GM18519 (cell line): Measurements from ENCODE around the gene KRT35.
"Not testable (repeated sequence)": the region's sequence is repeated elsewhere in the genome, so short reads cannot be mapped to it uniquely, and the experiment has no call there.

Experiments
- ATAC-seq: cut with Tn5 transposase; IDR thresholded peaks from one replicate; pipeline ENCODE4 v1.9.1; 2021; ENCODE audit warnings: mild to moderate bottlenecking, moderate library complexity; ENCODE audit not compliant: unreplicated experiment, low FRiP score

The KRT35 gene

DNA sequence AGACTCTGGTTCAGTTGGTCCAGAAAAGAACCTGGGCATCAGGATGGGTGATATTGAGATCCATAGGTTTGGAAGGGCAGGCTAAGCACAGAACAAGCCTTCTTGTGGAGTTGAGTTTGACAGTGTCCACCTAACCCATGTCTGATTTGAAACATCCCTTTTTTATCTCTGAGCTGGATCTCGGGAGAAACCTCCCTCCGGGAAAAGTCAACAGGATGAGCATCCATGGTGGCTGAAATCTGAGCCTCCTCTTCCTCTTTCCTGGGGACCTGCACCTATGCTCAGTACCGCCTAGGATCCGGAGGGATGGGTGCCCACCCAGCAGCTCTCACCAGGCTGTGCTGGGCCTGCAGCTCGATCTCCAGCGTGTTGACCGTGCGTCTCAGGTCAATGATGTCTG lies 17.2 kb downstream of the KRT35 start:
- ATAC-seq: no peak

DNA sequence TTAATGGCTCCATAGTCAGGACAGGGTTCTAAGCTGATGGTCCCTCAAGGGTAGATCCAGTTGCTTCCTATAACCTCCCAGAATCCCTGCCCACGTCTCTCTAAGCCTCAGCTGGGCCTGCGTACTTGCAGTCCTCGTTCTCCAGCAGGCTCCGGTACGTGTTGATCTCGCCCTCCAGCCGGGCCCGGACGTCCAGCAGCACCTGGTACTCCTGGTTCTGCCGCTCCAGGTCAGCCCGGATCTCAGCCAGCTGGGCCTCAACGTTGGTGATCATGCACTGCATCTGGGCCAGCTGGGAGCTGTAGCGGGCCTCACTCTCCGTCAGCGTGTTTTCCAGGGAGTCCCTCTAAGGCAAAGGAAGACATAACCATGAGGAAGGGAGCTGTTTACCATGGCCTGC lies 18.2 kb downstream of the KRT35 start:
- ATAC-seq: no peak

DNA sequence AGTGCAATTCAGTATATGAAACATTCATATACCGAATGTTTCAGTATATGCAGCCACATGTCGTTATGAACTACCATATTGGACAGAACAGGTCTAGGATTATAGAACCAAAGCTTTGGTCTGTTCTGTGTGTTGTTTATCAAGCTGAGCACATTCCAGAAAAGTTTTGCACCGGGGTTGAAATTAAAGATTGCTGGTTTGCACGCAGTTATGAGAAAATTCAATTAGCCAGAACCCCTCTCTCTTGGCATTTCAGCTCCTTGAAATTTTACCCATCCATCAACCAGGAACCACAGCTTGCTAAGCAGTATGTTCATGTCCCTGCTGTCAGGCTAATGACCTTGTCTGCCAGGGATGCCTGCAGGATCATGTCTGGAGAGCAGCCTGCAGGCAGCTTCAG lies 23.3 kb downstream of the KRT35 start:
- no peak for ATAC-seq

DNA sequence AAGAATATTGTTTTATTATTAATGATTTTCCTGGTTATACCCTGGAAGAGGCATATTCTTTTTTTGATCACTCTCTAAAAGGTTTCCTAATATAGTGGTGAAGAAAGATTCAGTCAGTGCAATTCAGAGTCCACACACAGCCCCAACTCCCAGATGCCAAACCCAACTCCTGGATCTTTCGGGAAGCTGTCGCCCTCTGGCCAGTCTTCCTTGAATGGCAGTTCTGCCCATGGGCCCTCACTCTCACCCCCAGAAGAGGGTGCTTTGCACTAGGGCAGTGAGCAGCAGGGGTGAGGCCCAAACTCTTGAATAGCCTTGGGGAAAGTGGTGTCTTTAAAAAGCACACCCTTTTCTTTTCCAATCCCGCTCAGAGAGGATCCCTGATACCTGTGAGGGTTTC lies 24.7 kb downstream of the KRT35 start:
- ATAC-seq: no peak

DNA sequence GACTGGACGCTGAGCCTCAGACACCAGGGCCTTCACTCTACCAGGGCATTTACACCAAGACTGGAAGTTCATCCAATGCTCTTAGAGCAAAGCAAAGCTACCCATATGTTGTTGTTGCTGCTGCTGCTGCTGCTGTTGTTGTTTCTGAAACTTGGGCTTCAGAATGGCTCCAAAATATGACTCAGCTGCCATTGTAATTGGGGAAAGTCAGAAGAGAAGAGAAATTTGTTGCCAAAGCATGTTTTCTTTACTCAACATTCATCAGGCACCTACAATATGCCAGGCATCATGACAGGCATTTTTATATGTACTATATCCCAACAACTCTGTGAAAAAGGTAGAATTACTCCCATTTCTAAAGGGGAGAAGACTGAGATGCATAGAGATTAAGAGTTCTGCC lies 25.7 kb downstream of the KRT35 start:
- ATAC-seq: no peak

DNA sequence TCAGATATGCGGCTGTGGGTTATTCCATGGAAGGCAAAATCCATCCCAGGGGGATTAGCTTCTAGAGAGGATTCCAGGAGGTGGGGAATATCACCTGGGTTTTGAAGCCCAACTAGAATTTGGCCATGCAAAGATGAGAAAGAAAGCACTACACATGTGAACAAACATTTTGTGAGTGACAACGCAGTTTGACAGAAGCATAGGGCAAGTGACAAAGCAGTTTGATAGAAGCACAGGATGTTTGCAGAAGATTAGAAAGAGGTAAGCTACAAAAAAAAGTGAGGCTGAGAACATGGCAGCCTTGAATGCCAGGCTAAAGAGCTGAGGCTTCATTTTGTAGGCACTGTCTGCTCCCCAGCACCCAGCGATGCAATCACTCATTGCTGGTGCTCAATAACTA lies 27.9 kb downstream of the KRT35 start:
- ATAC-seq: no peak

DNA sequence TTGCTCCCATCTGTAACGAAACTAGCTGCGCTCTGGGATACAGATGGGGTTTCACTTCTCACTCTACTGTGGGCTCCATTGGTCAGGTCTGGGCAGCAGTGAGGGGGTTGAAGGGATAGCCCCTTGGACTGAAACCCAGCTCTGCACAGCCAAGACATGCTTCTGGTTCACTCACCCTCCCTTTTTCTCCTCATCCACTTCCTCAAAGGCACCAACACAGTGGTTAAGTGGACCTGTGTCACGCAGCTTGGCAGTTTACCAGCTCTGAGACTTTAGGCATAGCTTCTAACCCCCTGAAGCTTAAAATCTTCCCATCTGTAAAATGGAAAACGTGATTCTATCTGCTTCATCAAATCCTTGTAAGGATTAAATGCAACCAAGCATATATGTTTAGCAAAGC lies 28.7 kb downstream of the KRT35 start:
- ATAC-seq: no peak

DNA sequence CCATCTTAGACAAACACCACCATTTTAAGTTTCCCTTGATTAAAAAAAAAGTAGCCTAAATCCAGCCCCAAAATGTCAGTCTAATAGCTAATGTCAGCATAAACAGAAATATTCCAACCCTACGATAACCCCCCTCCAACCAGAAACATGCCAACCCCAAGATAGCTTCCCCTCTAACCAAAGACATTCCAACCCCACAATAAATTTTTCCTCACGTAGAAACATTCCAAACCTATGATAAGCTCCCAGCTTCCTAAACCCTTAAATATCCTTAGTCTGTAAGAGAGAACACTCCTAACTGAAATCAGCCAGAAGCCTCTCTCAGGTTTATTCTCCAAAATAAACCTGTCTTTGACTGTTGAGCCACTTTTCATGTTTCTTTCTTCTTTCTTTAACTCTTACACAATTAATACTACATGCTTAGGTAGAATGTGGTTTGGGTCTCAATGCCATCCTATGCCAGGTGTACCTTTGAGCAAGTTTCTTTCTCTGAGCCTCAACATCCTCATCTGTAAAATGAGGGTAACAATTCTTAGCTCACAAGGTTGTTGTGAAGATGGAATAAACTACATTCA lies 29.7 kb downstream of the KRT35 start:
- ATAC-seq: no peak

DNA sequence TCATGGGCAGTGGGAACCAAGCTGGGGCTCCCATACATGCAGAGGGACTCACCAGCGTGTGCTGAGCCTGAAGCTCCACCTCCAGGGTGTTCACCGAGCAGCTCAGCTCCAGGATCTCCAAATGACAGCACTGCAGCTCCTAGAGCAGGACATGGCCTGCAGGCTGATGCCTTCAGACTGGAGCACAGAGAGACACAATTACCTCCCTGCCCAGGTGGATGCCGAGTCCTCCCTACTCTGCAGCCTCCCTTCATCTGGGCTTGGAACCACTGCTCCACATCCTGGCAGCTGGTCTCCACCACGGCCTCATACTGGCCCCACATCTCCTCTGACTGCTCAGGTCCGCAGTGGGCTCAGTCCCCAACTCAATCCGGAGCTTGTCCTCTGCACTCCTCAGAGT lies 31.9 kb downstream of the KRT35 start:
- ATAC-seq: no peak

DNA sequence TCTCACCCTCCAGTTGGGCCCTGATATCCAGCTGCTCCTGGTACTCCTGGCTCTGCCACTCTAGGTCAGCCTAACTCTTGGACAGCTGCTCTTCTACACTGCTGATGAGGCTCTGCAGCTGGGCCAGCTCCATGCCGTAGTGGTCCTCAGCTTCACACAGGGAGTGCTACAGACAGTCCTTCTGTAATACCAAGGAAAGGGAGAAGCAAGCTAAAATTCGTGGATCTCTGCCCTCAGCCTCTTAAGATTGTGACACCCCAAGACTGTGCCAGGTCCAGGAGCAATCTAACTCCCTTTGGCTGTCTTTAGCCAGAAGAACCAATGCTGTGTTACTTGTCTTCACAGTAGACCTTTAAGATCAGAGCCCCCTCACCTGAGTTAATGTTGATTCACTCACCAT lies 32.4 kb downstream of the KRT35 start:
- no peak for ATAC-seq

DNA sequence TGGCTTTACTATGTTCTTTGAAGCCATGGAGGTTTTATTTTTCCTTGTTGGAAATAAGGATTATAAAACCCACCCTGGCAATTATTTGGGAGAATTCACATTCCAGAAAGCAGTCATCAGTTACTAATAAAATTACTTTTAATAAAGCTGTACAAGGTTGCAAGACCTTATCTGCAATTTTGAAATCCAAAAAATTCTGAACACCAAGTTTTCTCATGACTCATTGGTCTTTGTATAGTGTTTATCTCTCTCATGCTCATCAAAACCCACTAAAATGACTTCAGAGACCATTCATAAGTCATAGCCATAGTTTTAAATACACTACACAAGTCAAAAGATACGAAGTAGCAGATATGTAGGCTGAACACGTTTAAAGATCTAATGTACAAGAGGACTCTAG lies 34.1 kb downstream of the KRT35 start:
- no peak for ATAC-seq

DNA sequence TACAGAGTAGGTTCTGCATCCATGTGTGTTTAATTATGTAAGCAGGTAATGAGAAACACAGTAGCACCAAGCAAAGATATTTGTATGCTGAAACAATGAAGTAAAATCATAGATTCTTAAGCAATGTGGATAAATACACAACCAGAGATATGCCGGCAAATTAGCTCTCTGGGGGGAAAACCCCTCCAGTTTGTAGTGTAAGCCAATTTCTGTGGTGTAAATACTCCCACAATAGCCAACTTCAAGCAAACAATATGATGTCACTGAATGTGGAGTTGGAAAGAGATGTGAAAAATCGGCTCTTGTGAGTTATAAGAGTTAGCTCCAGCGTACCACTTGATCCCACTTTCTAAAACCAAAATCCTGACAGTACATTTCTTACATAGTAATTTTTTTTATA lies 36.3 kb downstream of the KRT35 start:
- no peak for ATAC-seq

DNA sequence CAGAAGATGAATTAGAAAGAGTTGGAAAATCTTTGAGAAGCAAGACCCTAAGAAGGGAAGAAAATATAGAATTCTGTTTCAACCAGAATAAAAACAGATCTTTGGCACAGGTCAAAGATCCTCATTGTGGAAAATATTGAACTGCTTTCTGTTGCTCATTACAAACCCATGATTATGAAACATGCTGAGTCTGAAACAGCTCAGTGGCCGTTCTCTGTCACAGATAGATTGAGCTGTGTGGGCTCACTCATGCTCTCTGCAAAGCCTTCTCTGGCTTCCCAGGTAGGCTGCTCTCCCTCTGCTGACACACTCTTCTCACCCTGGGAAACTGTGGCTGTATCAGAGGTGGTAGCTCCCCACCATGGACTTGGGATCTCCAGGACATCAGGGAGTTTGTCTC lies 36.8 kb downstream of the KRT35 start:
- ATAC-seq: no peak

DNA sequence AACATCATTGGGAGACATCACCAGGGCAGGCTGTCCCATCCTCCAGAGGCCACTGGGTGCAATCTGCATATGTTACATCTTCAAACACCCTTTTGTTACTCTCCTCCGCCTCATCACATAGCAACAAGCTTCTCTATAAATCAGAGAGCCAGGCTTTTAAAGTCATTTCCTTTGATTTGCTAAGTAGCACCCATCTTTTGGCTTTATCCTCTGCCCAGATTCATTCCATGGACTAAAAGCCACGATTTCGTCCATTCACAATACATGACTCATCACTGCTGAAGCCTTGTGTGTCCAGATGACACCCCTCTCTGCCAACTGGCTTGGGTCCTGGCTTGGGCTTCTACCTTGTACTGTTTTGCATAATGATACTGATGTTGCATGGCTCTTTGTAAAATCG lies 38.2 kb downstream of the KRT35 start:
- no peak for ATAC-seq

DNA sequence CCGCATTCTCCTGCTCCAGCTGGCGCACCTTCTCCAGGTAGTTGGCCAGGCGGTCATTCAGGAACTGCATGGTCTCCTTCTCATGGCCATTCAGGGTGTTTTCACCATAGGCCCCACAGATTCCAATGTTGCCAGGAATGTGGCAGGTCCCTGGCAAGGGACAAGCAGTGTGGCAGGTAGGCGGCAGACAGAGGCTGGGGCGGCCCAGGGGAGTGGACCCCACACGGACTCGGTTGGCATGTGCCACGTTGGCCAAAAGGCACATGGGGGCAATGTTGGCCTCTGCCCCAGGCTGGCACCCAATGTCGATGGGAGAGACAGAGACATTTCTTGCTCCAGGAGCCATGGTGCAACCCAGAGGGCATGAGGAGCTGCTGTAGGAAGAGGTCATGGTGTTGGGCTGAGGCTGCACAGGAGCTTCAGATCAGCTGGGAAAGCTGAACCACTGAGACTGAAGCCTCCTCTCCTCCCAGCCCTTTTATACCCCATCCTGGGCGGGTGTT lies 40.4 kb downstream of the KRT35 start, which contains the start of gene KRT38:
TSS of gene KRT38 (minus strand) at position 453 of the 503 bp plus-strand sequence. CDS start at position 391, 62 bp downstream.
- ATAC-seq: no peak

DNA sequence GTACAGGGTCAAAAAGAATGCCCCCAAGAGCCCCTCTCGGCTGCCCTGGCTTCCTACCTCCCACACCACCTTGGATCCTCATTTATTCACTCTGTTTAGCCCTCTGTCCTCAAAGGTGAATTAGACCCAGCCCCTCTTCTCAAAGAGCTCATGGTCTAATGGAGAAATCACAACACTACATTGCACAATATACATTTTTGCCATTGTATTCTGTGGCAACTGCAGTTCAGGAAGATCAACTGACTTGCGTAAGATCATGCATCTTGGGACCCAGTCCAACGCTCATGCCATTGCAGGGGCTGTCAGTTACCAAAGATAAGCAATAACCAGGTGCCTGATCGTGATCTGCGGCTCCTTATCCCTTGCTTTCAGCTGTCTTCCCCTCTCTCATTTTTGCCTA lies 41.6 kb downstream of the KRT35 start:
- ATAC-seq: no peak

DNA sequence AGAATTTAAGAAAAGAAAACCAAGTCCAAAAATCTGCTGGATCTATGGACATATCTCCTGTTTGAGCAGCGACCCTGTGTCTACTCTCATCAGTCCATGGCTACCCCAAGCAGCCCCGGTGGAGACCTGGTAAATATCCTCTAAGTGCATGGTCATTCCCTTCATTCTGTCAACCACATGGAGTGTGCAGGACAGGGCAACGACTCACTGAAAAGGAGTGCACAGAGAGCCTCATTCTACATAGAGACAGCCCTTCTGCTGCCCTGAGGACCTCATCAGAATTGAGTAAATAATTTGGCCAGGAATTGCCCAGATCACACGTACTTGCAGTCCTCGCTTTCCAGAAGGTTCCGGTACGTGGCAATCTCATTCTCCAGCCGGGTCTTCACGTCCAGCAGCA lies 43.2 kb downstream of the KRT35 start:
- no peak for ATAC-seq

DNA sequence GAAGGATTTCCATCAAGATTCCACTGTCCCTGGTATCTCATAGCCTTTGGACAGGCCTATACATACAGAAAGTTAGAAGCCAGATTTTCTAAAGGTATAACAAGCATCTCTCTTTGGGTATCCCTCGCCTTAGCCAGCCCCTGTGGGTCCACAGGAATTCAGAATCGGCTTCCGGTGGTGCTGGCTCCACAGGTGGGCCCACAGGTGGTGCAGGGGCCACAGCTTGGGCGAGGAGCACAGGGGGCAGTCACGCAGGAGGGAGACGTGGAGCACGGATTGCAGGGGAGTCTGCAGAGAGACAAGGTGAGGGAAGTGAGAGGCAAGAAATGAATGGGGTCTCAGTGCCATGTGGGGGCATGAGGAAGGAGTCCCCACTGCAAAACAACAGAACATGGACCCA lies 43.7 kb downstream of the KRT35 start:
- no peak for ATAC-seq

DNA sequence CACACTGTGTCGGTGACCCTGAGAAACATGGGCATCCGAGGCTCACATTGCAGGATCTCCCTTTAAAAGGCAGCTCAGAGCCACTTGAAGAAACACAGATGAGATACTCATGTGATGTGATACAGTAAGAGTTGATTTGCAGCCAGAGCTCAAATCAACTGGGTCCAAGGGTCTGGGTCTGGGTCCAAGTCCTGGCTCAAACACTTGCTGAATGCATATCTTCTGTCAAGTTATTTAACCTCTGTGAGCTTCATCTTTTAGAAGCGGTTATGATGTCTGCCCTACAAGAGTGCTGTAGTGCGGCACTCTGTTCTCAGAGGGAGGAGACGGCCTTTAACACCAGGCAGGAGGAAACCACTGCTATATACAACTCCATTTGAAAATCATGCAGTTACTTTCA lies 46.5 kb downstream of the KRT35 start:
- no peak for ATAC-seq

DNA sequence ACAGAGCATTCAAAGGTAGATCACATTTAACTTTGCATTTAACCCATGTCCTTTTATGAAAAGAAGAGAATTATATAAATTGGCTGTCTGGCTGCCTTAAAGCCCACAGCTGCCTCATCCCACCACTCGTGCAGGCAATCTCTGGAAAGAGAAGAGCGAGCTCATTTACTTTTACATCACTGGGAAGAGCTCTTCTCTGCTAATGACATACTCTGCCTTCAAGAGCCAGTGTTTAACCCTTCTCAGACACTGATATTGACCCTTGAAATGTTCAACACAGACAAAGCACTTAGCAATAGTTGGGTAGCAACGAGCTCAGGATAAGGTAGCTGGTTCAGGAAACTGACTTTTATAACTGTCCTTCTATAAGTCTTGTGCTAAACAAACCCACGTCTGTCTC lies 46.9 kb downstream of the KRT35 start:
- no peak for ATAC-seq

DNA sequence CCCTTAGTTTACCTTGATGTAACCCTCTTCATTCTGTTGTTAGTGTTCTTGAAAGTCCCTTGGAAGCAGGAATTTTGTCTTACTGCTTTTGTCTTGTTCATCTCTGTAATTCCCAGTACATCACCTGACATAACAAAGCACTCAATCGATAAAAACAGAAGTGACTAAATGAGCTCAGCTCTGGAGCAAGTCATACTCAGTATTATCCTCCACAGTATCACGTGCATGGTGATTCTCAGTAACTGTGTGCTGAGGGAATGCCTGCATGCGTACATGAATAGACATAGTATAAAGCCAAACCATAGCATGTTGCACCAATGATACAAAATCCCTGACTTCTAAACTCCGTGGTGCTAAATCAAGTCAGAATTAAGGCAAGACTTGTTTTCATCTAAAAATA lies 47.4 kb downstream of the KRT35 start:
- ATAC-seq: no peak

DNA sequence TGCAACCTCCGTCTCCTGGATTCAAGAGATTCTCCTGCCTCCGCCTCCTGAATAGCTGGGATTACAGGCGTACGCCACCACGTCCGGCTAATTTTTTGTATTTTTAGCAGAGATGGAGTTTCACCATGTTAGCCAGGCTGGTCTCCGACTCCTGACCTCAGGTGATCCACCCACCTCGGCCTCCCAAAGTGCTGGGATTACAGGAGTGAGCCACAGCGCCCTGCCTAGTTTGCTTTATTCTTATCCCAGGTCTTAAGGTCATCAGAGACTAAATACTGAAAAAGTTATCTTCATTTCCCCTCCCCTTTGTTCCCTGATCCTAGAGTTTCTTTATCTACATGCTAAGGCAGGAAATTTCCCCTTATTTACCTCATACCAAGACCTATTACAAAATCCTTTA lies 50.6 kb downstream of the KRT35 start:
- ATAC-seq: not testable (repeated sequence)

DNA sequence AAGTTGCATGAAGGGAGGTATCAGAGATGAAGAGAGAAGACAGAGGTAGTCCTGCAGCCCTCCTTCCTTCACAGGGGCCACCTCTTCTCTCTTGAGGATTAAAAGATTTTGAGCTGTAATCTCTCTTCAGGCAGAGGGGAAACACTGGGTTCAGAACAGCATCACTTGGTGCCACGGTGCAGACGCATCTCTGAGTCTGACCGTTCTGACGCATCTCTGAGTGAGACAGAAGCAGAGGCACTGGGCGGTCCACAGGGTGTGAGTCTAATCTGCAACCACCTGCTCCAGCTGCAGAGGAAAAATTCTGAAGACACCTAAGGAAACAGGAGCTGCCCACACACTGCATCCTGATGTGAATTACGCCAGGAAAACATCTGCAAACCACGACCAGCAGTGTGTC lies 51.3 kb downstream of the KRT35 start:
- no peak for ATAC-seq
